WTC11 (cell line): Measurements from ENCODE around the gene HTR3C.

Source experiments
- CREM ChIP-seq: sonication (generic); formaldehyde crosslinking; IDR thresholded peaks from 2 replicates; pipeline ENCODE4 v1.8.1; 2022; ENCODE audit warnings: mild to moderate bottlenecking, missing genetic modification reagents, moderate library complexity
- CTCF ChIP-seq: fragments of 200-600 bp; IDR thresholded peaks from 2 replicates; pipeline ENCODE4 v1.8.0; 2022; ENCODE audit warnings: antibody characterized with exemption
- E2F5 ChIP-seq: sonication (generic); formaldehyde crosslinking; IDR thresholded peaks from 2 replicates; pipeline ENCODE4 v1.8.1; 2022; ENCODE audit warnings: mild to moderate bottlenecking, moderate library complexity, missing genetic modification reagents
- ESRRA ChIP-seq: sonication (generic); formaldehyde crosslinking; IDR thresholded peaks from 2 replicates; pipeline ENCODE4 v1.8.1; 2022; ENCODE audit warnings: mild to moderate bottlenecking, missing genetic modification reagents, borderline replicate concordance
- FOXP1 ChIP-seq: sonication (generic); formaldehyde crosslinking; IDR thresholded peaks from 2 replicates; pipeline ENCODE4 v1.8.0; 2022; ENCODE audit warnings: missing genetic modification reagents, mild to moderate bottlenecking, moderate library complexity, borderline replicate concordance
- NFATC4 ChIP-seq: fragments of 250-450 bp; sonication (Bioruptor Pico); IDR thresholded peaks from 2 replicates; pipeline ENCODE4 v1.9.0; 2021; ENCODE audit warnings: mild to moderate bottlenecking
- NR3C1 ChIP-seq: sonication (generic); formaldehyde crosslinking; conservative IDR thresholded peaks from 2 replicates; pipeline ENCODE4 v1.8.1; 2023; ENCODE audit warnings: low read depth, mild to moderate bottlenecking, missing genetic modification reagents
- USF2 ChIP-seq: sonication (generic); formaldehyde crosslinking; IDR thresholded peaks from 2 replicates; pipeline ENCODE4 v1.8.1; 2023; ENCODE audit warnings: mild to moderate bottlenecking, missing genetic modification reagents, moderate library complexity
- ZBTB21 ChIP-seq: sonication (generic); formaldehyde crosslinking; IDR thresholded peaks from 2 replicates; pipeline ENCODE4 v1.8.1; 2023; ENCODE audit warnings: mild to moderate bottlenecking, missing genetic modification reagents, borderline replicate concordance

GRCh38 chr3:184099806-184100686 lies 47.2 kb downstream of the HTR3C start:
- TF ChIP-seq CTCF (no peak), ESRRA (no peak), USF2 (no peak), NR3C1 (no peak), NFATC4 (CRISPR knock-in tag) (no peak), FOXP1 (no peak), ZBTB21 (no peak), CREM (CRISPR knock-in tag) (no peak), E2F5 (no peak)
